Occipital lobe (tissue), 2 donors: ENCODE results near the gene CRYM. TPM values are rescaled to one million over a fixed set of nuclear protein-coding genes. Genes with fewer than 3 reads are reported as not detected.
A peak's percentile ranks its signal among the peaks of the same experiment; 100 is the strongest.
"Not testable (repeated sequence)": the region's sequence is repeated elsewhere in the genome, so short reads cannot be mapped to it uniquely, and the experiment has no call there.

Source experiments
- DNase-seq: peaks from one replicate; lab custom pipeline; 2025; lab: John Stamatoyannopoulos, UW
- total RNA-seq: library from RNA; depleted of rRNA; stranded (reverse); fragments of >200 nt; gene quantifications from one replicate; pipeline ENCODE4 v1.2.3, GENCODE V29; 2014

CRYM gene
- 66.6 TPM for total RNA-seq

DNA sequence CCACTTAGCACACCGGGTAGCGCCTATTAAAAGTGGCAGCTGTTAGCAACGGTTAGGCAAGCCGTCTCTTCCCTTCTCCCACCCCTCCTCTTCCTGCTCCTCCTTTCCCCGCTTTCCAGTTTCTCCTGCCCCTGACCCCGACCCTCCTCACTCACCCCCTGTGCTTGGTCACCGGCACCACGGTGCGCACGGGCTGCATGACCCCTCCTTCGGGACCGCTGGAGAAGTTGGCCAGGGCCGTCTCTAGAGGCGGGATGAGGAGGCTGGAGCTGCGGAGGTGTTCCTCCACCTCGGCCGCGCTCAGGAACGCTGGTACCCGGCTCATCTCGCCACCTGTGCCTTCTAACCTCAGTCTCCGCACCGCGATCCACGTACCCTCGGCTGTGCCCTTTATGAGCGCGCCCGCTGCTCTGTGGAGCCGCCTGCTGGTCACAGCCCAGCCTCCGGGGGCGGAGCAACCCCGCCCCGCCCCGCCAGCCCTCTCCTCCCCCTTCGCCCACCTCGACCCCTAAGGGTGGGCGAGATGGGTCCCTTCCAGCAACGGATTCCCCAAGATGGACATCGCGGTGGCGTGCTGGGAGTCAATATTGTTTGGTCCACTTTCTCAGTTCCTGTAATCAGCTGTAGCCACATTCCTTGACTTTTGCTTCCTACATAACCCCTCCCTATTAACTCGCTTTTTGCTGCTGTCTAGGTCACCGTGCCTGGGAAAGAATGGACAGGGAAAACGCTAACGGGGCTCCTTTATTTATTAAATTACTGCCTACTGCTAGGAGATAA lies at the start of gene CRYM:
TSS of gene CRYM (minus strand) at position 364 of the 780 bp plus-strand sequence. CDS start at position 325, 39 bp downstream.
- DNase-seq: no peak

DNA sequence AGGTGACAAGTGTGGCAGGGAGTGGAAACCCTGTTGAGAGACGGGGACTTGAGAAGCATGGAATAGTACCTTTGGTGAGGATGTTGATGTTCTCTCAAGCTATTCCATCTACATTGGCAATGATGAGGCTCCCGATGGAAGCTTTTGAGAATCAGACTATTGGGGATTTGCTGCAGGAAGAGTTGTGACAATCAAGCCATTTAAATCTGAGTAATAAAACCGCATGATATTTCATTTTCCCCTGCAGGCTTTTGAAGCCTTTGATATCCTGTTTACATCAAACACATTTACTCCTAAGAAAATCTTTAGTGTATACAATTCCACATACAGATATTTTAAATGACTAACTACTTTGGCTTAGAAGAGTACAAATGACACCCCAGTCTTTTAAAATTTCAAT lies 49.0 kb upstream of the CRYM start:
- no peak for DNase-seq

DNA sequence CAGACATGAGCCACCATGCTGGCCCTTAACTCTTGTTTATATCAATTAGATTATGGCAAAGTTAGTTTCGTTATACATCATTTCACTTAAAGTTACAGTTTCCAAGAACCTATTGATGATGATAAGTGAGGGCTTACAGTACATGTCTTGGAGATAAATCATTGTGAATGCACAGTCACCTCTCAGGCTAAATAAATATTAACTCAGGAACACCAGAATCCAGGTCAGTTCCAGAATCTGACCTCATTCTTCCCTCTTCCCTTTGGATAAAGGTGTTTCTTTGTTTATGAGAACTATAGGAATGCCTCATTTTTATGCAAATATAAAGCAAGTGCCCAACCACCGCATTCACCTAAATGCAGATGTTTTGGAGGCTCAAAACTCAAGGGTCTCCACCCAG lies 48.4 kb upstream of the CRYM start:
- DNase-seq: no peak

DNA sequence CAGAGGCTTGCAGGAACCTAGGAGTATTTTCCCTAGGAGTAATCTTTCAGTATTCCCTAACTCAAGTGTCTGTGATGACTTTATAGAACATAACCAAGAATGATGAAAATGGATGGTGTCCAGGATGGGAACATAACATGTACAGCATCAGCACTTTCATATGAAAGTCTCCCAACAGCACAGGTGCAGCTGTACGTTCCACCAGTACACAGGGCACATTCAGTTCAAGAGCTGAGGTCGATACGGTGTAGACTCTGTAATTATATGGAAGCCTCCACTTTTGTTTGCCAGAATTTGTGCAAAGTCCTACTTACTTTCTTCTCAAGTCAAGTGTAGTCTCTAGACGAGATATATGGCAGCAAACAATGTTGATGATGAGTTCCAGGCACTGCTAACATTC lies 46.2 kb upstream of the CRYM start:
- no peak for DNase-seq

DNA sequence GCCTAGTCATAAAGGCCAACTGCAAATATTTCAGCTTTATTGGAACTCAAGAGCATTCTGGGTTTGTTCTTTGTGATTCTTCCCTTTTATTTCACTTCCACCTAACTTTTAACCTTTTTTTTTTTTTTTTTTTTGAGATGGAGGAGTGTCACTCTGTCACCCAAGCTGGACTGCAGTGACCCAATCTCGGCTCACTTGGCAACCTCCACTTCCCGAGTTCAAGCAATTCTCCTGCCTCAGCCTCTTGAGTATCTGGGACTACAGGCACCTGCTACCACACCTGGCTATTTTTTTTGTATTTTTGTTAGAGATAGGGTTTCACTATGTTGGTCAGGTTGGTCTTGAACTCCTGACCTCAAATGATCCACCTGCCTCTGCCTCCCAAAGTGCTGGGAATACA lies 44.2 kb upstream of the CRYM start:
- DNase-seq: not testable (repeated sequence)

DNA sequence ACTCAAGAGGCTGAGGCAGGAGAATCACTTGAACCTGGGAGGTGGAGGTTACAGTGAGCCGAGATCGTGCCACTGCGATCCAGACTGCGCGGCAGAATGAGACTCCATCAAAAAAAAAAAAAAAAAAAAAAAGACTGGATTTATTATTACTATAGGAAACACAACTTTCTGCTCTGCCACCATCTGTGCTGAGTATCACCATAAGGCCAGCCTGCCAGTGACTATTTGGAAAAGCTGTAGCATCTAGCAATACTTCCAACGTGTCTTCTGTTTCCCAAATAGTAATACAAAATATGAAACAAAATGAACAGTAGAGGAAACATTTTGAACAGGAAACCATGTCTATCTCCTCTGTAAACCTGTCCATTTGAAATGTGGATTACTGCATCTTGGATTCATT lies 43.6 kb upstream of the CRYM start:
- no peak for DNase-seq

DNA sequence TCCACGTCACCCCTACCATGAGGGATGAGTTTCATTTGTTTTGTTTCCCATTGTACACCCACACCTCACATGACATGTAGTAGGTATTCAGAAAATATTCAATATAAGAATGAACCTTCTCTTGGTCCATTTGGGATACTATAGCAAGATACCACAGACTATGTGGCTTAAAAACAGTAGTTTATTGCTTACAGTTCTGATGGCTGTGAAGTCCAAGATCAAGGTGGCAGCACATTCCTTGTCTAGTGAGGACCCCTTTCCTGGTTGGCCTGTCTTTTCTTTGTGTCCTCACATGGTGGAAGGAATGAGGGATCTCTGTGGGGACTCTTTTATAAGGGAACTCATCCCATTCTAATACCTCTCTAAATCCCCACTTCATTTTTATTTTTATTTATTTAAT lies 36.2 kb upstream of the CRYM start:
- no peak for DNase-seq

DNA sequence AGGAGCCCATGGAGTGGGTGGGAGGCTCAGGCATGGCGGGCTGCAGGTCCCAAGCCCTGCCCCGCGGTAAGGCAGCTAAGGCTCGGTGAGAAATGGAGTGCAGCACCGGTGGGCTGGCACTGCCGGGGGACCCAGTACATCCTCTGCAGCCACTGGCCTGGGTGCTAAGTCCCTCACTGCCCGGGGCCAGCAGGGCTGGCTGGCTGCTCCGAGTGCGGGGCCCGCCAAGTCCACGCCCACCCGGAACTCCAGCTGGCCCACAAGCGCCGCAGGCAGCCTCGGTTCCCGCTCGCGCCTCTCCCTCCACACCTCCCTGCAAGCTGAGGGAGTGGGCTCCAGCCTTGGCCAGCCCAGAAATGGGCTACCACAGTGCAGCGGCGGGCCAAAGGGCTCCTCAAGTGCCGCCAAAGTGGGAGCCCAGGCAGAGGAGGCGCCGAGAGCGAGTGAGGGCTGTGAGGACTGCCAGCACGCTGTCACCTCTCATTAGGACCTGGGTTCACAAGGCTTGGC lies 34.8 kb upstream of the CRYM start:
- DNase-seq: not testable (repeated sequence)

DNA sequence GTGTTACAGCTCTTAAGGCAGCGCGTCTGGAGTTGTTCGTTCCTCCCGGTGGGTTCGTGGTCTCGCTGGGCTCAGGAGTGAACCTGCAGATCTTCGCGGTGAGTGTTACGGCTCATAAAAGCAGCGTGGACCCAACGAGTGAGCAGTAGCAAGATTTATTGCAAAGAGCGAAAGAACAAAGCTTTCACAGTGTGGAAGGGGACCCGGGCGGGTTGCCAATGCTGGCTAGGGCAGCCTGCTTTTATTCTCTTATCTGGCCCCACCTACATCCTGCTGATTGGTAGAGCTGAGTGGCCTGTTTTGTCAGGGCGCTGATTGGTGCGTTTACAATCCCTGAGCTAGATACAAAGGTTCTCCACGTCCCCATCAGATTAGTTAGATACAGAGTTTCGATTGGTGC lies 34.0 kb upstream of the CRYM start:
- not testable (repeated sequence) for DNase-seq

DNA sequence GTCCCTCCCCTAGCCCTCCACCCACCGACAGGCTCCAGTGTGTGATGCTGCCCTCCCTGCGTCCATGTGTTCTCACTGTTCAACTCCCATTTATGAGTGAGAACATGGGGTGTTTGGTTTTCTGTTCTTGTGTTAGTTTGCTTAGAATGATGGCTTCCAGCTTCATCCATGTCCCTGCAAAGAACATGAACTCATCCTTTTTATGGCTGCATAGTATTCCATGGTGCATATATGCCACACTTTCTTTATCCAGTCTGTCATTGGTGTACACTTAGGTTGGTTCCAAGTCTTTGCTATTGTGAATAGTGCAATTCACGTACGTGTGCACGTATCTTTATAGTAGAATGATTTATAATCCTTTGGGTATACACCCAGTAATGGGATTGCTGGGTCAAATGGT lies 28.6 kb upstream of the CRYM start:
- not testable (repeated sequence) for DNase-seq

DNA sequence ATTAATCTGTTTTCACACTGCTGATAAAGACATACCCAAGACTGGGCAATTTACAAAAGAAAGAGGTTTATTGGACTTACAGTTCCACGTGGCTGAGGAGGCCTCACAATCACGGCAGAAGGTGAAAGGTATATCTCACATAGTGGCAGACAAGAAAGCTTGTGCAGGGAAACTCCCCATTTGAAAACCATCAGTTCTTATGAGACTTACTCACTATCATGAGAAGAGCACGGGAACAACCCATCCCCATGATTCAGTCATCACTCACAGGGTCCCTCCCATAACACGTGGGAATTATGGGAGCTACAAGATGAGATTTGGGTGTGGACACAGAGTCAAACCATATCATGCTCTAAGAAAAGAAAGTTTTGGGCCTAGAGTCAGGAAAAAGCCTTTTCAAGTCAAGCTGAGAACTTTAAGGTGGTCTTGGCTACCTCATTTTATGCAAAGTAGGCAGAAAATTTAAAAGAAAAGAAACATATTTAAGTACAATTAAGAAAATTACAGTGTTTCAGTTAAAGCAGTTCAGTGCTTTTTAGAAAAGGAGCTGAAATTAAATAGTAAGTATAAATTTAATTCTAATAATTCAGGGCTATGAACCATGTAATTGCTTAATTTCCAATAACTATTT lies 24.9 kb upstream of the CRYM start:
- no peak for DNase-seq

DNA sequence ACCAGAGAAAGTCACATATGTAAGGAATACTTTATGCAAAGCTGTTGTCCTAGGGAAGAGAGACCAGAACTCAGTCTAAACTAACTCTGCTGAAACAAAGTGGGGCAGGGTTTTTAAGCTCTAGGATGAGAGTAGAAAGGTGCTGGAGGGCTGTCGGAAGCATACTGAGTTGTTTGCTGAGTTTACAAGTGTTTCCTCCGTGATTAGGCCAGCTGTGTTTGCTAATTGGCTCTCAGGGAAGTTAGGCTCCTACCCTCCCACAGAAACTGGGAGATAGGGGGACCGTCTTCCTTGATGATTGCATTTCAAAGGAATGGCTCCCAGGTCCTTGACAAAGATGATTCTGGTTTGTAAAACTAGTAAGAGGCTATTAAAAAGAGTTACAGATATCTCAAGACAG lies 24.4 kb upstream of the CRYM start:
- no peak for DNase-seq

DNA sequence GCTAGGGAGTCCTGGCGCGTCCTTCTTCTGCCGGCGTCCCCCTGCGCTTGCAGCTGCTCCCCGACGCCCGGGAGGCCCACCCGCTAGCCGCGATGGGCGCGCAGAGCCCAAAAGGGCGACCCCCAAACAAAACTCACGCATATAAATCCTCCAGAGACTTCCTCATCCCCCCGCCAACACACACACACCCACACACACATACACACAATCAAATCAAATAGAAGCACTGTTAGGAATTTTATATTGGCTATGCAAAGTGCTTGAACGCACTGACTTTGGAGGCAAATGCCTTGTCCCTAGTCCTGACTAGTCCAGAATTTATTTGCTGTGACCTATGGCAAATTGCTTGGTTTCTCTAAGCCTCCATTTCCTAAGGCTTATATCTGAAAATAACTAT lies 23.8 kb upstream of the CRYM start:
- no peak for DNase-seq

DNA sequence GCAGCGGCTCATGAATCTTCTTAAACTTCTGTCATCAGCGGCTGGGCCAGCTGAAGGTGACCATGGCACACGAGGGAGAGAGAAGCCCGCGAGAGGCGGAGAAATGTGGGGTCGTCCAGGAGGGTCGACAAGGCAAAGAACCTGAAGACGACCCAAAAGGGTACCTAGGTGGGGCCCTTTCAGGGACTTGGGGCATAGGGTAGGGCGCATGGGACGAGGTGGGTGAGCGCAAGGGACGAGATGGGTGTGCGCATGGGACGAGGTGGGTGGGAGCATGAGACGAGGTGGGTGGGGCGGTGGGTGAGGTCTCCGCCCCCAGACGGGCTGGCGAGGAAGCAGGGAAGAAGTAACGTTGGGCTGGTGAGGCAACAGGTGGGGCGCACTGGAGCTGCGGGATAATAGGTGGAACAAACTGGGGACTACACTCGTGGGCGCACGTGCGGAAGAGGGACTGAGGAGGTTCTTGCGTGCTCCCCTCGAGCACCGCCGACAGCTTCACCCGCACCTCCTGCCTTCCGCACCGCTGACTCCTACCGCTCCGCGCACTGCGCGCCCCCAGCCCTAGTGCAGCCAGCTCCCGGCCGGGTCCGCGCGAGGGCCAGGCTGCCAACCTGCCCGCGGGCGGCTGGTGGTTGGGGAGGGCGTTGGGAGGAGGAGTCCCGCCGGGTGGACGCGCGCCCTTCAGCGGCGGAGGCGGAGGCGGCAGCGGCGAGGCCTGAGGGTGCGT lies 23.2 kb upstream of the CRYM start:
- no peak for DNase-seq

DNA sequence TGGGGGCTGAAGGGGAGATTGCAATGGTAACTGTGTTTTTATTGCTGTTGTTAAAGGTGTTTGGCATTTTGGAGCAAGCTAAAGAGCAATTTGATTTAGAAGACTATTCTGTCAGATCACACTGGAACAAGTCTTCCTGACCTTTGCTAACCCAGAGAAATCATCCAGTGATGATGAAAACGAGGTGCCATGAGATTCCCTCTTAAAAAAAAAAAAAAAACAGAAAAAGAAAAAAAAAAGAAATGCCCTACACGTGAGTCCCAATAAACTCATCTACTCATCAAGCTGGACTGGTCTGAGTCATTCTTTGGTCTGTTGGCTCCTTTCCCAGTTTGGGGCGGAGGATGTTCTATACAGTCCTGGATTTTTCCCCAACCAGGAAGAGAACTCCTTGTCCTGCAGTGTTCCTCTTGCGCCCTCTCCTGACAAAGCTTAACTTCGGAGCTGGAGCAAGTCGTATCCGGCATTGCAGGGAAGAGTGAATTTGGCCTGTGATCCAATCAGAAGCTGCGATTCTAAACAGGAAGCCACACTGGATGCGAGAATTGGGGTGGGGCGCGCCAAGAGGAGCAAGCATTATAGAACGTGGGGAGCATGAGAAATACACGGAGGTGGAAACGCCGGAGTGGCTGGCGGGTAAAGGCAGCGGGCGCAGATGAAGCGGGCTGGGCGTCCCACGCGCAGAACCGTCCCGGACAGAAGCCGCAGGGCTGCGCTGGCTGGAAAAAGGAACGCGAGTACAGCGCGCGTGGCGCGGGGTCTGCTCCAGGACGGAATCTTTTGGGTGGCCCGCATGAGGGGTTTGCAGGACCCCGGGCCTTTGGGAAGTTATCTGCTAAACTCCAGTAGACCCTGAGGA lies 22.4 kb upstream of the CRYM start:
- DNase-seq: peak; percentile 94

DNA sequence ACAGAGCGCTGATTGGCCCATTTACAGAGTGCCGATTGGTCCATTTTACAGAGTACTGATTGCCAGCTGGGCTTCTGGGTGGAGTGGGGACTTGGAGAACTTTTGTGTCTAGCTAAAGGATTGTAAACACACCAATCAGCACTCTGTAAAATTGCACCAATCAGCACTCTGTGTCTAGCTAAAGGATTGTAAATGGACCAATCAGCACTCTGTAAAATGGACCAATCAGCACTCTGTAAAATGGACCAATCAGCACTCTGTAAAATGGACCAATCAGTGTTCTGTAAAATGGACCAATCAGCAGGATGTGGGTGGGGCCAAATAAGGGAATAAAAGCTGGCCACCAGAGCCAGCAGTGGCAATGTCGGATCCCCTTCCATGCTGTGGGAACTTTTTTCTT lies 11.7 kb upstream of the CRYM start:
- DNase-seq: not testable (repeated sequence)

DNA sequence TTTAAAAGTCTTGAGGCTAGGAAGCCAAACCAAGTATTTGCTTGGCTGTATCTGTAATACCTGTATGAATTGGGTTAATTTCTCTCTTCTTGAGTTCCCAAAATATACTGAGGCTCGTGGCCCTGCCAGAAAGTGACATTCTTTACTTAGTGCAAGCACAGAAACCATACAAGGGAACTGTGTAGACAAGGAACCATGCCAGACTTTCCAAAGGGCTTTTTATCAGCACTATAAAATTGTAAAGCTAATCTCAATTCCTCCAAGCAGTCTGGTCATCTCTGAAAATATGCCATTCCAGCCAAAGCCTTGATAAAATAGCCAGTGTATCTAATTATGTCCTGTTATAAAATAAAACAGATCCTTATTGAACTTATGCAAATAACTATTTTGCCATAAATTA lies 7.2 kb upstream of the CRYM start:
- no peak for DNase-seq

DNA sequence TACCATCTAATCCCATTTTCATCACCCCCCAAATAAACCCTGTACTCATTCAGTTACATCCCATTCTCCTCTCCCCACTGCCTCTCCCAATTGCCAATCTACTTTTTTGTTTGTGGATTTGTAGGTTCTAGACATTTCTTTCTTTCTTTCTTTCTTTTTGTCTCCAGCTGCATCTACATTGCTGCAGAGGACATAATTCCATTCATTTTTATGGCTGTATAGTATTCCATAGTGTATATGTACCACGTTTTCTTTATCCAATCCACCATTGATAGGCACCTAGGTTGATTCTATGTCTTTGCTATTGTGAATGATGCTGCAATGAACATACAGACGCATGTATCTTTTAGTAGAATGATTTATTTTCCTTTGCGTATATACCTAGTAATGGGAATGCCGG lies 6.3 kb upstream of the CRYM start:
- DNase-seq: no peak

DNA sequence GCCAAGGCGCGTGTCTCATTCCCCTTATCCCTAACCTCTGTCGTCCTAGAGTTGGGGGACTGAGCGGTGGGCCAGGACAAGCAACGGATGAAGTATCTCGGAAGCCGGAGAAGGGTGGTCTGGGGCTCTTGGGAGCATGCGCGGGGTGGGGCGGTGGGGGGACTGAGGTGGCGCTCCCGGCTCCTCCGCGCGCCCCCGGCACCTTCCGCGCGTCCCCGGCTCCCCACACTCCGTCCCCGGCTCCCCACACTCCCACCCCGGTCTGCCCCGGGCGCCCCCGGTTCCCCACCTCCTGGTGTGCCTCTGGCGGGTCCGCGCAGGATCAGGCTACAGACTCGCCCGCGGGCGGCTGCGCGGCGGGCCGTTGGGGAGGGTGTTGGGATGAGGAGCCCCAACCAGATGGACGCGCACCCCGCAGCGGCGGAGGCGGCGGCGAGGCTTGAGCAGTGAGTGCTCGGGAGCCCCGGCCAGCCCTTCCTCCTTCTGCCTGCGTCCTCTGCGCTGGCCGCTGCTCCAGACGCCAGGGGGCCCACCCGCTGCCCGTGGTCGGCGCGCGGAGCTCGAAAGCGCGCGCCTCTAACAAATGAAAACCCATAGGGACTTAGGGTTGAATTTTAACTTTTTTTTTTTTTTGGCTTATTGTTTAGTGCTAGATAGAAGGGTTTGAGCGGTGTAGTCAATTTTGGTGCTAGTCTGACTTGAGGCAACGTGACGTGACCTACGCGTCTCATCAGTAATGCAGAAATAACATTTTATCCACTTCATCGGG lies 5.6 kb upstream of the CRYM start:
- no peak for DNase-seq

DNA sequence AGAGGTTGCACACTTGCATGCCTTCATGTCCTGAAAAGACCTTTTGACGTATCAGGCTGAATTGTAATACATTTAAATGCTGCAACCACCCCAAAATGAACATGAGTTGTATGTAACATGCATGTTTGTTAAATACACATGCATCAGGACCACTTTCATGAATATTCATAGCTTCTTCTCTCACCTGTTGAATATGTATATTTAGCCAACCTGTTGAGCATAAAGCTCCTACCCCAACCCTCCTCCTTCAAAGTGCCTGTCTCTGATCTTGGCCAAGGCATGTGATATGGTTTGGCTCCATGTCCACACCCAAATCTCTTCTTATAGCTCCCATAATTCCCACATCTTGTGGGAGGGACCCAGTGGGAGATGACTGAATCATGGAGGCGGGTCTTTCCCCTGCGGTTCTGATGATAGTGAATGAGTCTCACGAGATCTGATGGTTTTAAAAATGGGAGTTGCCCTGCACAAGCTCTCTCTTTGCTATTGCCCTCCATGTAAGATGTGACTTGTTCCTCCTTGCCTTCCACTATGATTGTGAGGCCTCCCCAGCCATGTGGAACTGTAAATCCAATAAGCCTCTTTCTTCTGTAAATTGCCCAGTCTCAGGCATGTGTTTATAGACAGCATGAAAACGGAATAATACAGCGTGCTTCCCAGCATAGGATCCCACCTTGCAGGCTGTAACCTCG lies 3.8 kb upstream of the CRYM start:
- DNase-seq: no peak
